Fibroblast of the aortic adventitia (primary cell): ENCODE data around the gene MAMLD1. TPM values are rescaled to one million over a fixed set of nuclear protein-coding genes. Genes with fewer than 3 reads are reported as not detected.

Source experiments
- DNase-seq: peaks from one replicate; pipeline ENCODE4 v3.0.0-alpha.2; 2010; ENCODE audit warnings: low read depth
- H3K4me3 ChIP-seq: 2 replicates; pipeline ENCODE4 v1.5.1; 2011; ENCODE audit warnings: low read depth, mild to moderate bottlenecking, control low read depth, low read length, moderate library complexity
- total RNA-seq: library from RNA; depleted of rRNA; stranded (reverse); fragments of >200 nt; gene quantifications from 2 replicates; pipeline ENCODE4 v1.2.3, GENCODE V29; 2012; ENCODE audit warnings: low replicate concordance
- TF ChIP-seq, protein P1 (sequence below): IDR thresholded peaks from 2 replicates; pipeline ENCODE4 v1.5.1; 2011; ENCODE audit warnings: mild to moderate bottlenecking, low read length, control low read depth, inconsistent platforms; ENCODE audit not compliant: insufficient read depth

Gene MAMLD1, protein sequence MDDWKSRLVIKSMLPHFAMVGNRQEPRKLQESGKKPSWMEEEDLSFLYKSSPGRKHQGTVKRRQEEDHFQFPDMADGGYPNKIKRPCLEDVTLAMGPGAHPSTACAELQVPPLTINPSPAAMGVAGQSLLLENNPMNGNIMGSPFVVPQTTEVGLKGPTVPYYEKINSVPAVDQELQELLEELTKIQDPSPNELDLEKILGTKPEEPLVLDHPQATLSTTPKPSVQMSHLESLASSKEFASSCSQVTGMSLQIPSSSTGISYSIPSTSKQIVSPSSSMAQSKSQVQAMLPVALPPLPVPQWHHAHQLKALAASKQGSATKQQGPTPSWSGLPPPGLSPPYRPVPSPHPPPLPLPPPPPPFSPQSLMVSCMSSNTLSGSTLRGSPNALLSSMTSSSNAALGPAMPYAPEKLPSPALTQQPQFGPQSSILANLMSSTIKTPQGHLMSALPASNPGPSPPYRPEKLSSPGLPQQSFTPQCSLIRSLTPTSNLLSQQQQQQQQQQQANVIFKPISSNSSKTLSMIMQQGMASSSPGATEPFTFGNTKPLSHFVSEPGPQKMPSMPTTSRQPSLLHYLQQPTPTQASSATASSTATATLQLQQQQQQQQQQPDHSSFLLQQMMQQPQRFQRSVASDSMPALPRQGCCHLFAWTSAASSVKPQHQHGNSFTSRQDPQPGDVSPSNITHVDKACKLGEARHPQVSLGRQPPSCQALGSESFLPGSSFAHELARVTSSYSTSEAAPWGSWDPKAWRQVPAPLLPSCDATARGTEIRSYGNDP
- total RNA-seq: 0.49 and 1.9 TPM in 2 replicates

DNA sequence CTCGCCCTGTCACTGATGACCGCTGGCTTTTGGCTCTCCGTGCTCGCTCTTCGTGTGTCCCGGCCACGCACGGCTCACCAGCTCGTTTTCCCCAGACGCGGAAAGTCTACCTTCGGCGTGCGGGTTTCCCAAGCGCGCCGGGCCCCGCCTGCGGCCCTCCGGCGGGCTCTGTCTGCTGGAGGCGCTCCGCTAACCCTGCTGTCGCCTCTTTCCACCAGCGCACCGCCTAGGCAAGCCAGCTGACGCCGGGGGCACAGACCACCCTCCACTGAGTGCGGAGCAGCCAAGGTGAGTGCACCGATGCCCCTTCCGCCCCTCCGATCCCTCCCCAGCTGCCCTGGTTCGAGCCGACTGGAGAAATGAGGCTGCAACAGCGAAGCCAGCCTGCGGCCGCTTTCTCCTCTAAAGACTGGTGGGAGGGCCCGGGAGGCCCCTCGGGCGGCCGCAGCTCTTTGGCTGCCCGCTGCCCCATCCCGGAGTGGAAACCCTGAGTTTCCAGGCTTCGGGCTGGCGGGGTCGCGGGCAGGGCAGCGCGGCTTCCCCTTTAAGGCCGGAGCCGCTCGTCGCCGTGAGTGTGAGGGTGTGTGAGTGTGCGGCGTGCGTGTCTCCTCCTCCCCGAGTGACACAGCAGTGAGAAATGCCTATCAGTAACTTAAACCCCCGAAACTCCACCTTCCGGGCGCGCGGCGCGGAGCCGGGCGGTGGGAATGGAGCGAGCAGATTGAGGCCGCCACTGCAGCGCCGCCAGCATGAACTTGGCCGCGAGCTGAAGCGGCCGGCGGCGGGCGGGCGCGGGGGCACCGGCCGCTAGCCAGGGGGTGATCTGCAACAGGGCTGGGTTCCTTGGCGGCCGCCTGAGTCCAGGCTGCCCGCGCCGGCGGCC is at the start of gene MAMLD1:
Gene MAMLD1 (plus strand): TSS at position 719 of the 883 bp plus-strand sequence. CDS start 82,200 bp downstream, outside the sequence.
- peak within 1 kb of the TSS; percentile 70 for H3K4me3 ChIP-seq
- TF ChIP-seq, protein P1, sequence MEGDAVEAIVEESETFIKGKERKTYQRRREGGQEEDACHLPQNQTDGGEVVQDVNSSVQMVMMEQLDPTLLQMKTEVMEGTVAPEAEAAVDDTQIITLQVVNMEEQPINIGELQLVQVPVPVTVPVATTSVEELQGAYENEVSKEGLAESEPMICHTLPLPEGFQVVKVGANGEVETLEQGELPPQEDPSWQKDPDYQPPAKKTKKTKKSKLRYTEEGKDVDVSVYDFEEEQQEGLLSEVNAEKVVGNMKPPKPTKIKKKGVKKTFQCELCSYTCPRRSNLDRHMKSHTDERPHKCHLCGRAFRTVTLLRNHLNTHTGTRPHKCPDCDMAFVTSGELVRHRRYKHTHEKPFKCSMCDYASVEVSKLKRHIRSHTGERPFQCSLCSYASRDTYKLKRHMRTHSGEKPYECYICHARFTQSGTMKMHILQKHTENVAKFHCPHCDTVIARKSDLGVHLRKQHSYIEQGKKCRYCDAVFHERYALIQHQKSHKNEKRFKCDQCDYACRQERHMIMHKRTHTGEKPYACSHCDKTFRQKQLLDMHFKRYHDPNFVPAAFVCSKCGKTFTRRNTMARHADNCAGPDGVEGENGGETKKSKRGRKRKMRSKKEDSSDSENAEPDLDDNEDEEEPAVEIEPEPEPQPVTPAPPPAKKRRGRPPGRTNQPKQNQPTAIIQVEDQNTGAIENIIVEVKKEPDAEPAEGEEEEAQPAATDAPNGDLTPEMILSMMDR: no peak
- peak; percentile 77 for DNase-seq

DNA sequence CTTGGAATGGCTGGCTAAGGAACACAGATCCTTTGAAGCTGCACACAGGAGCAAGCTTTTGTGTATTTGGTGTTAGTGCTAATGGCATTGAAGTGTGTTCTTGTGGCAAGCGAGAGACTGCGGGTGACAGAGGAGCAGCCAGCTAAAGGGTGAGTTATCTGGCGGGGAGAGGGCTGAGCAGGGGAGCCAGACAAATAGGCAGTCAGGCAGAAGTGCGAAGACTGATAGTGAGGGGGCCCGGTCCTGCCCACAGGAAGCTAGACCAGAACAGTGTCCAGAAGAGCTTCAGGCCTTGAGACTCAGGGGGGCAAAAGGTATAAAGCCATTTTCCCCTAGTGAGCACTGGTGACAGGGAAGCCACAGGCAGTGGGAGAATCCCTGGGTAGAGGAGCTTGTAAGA is 49.6 kb upstream of the MAMLD1 start:
- DNase-seq: no peak
- TF ChIP-seq, protein P1: no peak
- no peak overlapping the region for H3K4me3 ChIP-seq

DNA sequence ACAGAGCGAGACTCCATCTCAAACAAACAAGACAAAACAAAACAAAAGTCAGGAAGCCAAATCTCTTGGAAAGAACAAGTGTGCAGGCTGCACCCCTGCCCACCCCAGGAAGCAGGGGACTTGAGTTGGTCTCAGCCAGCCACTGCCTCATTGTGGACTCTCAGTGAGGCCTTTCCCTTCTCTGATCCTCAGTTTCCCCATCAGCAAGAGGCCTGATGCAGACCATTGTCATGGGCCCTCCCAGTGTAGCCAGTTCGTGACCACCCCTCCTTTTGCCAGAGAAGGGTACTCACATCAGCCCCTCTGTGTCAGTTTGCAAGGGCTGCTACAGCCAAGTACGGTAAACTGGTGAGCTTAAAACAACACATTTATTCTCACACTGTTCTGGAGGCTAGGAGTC is 48.9 kb upstream of the MAMLD1 start:
- TF ChIP-seq, protein P1: no peak
- no peak for DNase-seq
- H3K4me3 ChIP-seq: no peak overlapping the region

DNA sequence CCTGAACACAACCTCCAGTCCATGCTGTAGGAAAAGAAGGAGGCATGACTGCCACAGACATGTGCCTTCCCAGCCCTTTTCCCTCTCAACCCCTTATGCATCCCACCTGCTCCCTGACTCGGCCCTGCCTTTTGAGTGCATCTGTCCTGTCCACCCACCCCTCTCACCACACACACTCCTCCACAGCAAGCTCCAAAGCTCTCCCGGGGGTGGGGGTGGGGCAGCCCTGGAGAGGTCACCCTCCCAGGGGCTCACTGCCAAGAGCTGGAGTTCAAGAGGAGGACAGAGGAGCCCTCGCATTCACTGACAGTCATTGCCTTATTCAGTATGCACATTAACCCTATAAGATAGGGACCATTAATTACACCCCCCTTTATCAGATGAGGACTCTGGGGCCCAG is 46.6 kb upstream of the MAMLD1 start:
- TF ChIP-seq, protein P1: no peak
- DNase-seq: no peak
- H3K4me3 ChIP-seq: no peak overlapping the region

DNA sequence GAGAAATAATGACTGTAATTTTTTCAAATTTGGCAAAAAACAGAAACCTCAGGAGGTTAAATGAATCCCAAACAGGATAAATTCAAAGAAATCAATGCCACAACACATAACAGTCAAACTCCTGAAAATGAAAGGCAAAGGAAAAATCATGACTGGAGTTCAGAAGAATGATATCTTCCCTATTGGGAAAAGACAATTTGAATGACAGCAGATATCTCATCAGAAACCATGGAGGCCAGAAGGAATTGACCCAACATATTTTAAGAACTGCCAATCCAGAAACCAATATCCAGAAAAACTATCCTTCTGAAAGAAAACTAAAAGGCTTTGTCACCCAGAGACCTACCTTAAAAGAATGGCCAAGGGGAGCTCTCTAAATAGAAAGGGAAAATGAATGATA is 40.1 kb upstream of the MAMLD1 start:
- DNase-seq: no peak
- TF ChIP-seq, protein P1: no peak
- no peak overlapping the region for H3K4me3 ChIP-seq

DNA sequence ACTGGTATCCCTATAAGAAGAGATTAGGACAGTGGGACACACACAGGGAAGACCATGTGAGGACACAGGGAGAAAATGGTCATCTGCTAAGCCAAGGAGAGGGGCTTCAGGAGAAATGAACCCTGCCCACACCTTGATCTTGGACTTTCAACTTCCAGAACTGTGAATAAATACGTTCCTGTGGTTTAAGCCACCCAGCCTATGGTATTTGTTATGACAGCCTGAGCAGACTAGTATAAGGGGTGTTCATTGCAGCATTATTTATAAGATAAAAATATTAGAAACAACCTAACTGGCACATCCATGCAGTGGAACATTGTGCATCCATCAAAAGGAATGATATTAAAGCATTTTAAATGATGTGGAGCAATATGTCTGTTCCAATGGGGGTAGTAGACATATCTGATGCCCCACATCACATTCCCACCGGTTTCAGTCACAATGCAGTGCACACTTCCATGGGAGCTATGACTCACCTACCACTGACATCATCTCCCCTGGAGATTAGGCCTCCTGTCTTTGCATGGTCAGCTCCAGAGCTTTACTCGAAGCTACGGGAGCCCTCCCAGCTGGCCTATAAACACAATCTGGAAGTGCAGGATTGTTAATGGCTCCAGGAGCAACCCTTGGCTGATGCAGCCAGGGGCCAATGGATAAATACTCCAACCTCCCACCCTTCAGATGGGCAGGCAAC is 38.9 kb upstream of the MAMLD1 start:
- TF ChIP-seq, protein P1: no peak
- DNase-seq: peak; percentile 83
- H3K4me3 ChIP-seq: no peak overlapping the region
